HG03108 (cell line): ENCODE data around the gene PRM2.
A peak's percentile ranks its signal among the peaks of the same experiment; 100 is the strongest.

Experiments
- ATAC-seq: cut with Tn5 transposase; IDR thresholded peaks from one replicate; pipeline ENCODE4 v1.9.1; 2021; ENCODE audit warnings: moderate library complexity; ENCODE audit not compliant: unreplicated experiment

PRM2 gene, protein sequence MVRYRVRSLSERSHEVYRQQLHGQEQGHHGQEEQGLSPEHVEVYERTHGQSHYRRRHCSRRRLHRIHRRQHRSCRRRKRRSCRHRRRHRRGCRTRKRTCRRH

DNA sequence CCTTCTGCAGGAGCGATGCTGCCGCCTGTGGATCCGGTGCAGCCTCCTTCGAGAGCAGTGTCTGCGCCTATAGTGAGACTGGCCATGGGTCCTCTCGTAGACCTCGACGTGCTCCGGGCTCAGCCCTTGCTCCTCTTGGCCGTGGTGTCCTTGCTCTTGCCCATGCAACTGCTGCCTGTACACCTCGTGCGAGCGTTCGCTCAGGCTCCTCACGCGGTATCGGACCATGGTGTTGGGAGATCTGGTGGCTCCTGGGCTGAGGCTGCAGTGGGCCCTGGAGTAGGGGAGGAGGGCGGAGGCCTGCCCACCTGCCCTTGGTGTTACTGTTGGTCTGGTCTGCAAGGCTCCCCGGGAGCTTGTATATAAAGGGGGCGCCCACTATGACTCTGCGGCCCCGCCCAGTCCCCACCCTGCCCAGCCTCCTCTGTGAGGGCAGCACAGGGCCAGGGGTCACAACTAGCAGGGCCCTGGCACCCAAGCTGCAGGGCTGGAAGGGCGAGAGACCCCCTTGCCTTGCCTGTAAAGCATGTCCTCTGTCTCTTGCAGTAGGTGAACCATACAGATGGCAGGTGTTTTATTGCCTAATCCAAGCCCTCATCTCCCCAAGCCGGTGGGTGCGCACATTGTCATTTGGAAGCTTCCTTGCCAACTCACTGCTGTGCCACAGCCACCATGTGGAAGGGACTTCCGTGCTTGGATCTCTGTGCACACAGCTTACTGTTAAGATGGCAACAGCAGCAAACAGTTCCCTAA lies at the start of gene PRM2:
Gene PRM2, minus strand, starts transcription at position 338 of the 753 bp plus-strand sequence. Its CDS starts 110 bp downstream, at position 228.
- no peak for ATAC-seq

DNA sequence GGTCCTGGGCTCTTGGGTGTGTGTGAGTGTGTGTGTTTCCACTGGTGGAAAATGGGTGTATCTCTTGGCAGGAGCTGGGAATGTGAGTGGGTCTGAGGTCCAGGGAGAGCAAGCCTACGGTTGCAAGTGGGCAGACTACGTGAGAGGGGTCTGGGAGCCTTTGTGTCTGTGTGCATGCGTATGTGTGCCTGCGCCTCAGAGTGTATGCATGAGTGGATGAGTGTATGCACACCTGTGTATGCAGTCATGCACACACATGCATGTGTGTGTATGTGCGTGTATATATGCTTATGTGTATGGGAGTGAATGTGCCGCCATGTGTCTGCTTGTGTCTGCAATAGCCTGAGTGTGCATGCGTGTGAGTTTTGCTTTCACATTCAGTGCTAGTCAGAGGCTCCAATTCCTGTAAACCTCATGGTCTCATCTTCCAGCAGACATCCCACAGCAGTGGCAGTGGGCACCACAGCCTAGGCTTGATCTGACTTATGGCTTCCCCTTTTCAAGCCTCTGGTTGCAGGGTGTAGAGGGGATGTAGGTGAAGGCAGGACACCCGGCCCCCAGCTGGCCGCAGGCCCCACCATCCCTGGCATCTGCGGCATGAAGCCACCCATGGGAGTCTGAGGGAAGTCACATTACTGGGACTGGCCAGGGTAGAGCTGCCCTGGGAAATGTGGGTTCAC lies 49.3 kb upstream of the PRM2 start:
- ATAC-seq = no peak

DNA sequence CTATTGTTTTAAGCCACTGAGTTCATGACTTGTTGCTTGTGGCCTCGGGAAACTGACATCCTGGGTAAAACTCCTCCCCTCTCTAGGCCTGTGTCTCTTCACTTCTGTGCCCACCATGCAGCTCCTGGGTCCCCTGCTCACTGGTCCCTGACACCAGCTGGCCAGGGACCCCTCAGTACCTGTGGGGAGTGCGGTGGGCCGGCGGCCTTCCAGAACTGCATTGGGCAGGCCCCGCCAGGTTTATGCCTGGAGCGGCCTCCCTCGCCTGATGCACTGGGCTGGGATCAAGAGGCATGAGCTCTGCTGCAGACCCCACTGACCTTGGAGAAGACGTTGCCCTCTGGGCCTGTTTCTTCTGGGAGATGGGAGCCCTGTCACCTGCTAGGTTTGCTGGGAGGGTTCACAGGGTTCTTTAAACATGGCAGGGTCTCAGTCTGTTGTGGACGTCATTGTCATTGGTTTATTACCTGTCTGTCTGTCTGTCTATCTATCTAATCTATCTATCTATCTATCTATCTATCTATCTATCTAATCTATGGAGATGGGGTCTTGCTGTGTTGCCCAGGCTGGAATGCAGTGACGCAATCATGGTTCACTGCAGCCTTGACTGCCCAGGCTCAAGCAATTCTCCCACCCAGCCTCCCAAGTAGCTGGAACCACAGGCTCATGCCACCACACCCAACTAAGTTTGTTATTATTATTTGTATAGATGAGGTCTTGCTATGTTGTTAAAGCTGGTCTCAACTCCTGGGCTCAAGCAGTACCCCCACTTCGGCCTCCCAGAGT lies 47.5 kb upstream of the PRM2 start:
- ATAC-seq = no peak

DNA sequence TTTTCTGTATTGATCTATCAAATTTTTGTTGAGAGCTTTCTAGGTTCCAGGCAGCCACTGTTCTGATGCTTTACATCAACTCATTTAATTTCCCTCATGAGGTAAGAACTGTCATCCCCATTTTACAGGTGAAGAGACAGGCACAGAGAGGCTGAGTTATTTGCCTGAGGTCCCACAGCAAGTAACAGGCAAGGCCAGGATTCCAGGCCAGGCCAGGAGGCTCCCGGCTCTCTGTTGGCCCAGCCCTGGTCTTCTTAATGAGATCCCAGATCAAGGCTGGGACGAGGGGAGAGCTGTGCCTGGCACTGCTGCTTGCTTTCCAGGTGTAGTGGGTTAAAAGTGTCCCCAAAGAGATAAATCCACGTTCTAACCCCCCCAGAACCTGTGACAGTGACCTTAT lies 46.5 kb upstream of the PRM2 start:
- ATAC-seq = no peak

DNA sequence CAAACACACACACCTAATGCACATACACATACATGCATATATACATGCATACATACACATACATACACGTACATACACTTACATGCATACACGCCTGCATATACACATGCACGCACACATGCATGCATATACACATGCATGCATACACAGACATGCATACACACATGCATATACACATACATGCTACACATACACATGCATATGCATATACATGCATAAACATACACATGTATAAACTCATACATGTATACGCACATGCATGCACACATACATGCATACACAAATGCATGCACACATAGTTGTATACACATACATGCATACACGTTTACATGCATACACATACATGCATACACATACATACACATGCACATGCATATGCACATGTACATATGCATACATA lies 45.4 kb upstream of the PRM2 start:
- no peak for ATAC-seq

DNA sequence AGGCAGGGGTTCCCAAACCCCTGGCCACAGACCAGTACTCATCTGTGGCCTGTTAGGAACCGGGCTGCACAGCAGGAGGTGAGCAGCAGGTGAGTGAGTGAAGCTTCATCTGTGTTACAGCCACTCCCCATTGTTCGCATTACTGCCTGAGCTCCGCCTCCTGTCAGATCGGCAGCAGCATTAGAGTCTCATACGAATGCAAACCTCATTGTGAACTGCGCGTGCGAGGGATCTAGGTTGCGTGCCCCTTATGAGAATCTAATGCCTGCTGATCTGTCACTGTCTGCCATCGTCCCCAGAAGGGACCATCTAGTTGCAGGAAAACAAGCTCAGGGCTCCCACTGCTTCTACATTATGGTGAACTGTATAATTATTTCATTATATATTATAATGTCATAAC lies 43.9 kb upstream of the PRM2 start:
- ATAC-seq = no peak

DNA sequence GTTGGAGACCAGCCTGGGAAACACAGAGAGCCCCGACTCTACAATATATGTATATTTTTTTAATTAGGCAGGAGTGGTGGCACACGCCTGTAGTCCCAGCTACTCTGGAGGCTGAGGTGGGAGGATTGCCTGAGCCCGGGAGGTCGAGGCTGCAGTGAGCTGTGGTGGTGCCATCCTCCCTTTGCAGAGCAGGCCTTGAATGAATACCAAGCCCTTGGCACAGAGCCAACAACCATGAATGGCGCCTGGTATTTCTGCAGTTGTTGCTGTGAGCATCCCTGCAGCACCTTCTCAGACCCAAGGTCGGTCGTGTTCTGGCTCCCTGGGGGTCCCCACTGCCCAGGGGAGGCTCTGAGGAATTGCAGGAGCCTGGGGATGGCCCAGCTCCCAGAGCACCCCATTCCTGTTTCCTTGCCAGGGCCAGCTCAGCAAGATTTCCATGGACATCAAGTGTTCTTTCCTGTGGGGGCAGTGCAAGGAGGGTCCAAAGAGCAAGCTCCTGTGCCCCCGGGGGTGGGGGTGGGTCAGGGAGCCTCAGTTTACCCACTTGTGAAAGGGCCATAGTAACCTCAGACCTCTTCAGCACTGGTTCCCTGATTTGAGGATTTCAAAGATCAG lies 43.4 kb upstream of the PRM2 start:
- ATAC-seq = no peak

DNA sequence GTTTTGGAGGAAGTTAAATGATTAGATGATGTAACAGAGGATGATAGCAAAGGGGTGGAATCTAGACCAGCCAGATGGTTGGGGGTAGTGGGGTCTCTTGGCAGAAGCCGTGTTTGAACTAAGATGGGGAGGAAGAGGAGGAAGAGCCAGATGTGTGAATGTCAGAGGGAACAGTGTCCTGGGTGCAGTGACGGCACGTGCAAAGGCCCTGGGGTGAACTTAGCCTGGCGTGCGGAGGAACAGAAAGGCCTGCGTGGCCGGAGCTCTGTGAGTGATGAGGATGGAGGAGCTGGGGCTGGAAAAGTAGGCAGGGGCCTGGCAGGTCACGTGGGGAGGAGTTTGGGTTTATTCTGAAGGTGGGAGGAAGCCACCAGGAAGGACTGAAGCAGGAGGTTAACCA lies 42.5 kb upstream of the PRM2 start:
- no peak for ATAC-seq

DNA sequence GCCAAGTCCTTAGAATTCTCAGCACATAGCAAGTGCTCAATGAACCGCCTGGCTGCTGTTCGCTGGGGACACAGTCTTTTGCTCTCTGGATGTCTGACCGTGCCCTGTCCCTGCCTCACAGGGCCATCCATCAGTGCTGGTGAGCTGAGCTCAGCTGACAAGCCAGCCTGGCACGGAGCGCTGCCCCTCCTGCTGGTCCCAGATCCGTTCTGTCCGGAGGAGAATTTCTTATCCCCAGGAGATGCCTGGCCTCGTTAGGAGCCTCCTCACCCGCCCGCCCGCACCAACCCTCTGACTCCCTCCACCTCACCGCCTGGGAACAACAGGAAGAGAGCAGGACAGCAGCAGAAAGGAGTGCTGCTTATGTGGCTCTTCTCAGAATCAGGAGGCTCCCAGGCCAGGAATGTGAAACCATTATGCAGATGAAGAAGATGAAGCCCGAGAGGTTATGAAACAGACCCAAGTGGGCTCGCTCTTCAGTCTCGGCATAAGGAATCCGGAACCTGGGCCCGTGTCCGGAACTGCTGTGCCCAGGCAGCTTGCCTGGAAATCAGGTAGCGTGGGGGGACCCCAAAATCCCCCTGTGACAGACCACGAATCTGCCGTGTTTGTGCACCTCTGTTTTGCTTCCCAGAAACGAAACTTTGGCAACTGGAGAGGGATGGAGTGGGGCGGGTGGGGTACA lies 40.2 kb upstream of the PRM2 start:
- no peak for ATAC-seq

DNA sequence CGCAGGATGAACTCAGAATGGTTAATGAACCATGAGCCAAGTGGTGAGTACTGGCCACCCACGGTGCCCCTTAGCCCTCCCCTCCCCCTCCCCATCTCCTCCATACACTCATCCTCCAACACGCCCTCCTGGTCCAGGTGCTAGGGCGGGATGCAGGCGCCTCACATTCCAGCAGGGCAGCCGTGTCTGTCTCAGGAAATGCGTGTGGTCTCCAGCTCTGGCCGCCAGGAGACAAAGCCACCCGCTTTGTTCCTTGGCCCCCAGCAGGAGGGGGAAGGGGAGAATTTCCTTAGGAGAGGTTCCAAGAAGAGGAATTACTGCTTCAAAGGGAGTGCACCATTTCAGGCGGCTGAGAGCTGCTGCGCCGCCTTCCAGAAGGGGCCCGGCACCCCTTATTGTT lies 39.2 kb upstream of the PRM2 start:
- no peak for ATAC-seq

DNA sequence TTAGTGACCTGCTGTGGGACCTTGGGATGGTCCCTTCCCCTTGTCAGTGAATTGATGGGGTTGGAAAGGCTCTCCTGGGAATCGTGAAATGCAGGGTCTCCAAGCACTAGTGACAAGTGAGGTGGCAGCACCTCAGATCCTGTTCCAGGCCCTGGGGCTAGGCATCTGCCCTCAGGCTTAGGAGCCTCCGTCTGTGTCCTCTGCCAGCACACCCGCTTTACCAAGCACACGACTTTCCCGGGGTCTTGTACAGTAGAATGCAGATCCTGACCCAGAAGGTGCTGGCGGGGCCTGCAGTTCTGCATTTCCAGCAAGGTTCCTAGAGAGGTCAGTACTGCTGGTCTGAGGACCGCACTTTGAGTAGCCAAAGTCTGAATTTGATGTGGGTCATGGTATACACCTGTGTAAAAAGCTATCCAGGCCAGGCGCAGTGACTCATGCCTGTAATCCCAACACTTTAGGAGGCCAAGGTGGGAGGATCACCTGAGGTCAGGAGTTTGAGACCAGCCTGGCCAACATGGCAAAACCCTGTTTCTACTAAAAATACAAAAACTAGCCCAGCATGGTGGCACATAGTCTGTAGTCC lies 38.1 kb upstream of the PRM2 start:
- ATAC-seq = no peak

DNA sequence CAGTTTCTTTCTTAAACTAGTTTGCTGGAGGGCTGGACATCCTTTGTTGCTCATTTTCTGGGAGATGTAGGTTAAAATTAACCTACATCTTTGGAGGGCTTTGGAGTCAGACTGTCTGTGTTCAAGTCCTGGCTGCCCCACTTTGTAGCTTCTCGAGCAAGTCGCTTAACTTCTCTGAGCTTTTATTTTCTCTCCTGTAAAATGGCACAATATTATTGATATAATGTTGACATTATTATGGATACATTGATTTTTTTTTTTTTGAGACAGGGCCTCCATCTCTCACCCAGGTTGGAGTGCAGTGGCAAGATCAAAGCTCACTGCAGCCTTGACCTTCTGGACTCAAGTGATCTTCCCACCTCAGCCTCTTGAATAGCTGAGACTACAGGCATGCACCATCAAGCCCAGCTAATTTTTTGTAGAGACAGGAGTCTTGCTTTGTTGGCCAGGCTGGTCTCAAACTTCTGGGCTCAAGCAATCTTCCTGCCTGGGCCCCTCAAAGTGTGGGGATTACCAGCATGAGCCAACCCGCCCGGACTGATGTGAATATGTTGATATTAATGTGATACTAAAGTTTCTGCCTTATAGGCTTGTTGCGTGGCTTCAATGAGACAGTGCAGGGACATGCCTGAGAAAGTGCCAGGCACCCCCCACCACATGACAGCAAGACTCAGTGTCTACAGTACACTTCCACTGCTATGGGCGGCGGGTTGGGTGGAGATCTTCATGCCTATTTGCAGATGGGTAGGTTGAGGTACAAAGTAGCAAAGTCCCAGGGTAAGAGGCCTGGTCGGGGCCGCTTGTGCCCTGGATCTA lies 37.4 kb upstream of the PRM2 start:
- no peak for ATAC-seq

DNA sequence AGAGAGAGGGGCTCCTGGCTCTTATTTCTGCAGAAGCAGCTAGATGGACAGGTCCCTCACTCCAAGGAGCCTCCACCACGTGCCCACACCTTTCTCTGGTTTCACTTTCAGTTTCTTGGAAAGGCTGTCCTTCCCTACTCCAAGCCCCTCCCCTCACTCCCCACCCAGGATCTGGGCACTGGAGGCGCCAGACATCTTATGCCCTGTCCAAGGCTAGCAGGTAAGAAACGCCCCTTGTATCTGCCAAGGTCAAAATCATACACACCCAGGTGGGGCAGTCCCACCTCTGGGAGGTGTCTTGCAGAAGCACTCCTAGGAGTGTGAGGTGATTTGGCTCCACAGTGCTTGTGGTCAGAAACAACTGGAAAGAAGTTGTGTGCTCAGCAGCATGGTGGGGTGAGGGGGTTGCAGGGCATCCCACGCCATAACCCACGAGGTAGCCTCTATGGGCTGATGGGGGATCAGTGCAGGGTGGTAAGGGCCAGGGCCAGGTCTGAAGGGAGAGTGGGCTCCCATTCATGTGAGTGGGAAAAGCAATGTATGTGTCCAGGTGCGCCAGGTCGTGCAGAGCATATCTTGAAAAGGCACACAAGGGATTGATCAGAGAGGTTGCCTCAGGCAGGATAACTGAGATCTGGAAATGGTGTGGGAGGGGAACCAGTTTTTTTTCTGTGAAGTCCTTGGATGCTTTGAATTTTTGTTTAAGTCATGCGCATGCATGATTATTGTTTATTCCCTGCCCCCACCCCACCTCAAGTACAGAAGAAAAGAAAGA lies 36.6 kb upstream of the PRM2 start:
- no peak for ATAC-seq

DNA sequence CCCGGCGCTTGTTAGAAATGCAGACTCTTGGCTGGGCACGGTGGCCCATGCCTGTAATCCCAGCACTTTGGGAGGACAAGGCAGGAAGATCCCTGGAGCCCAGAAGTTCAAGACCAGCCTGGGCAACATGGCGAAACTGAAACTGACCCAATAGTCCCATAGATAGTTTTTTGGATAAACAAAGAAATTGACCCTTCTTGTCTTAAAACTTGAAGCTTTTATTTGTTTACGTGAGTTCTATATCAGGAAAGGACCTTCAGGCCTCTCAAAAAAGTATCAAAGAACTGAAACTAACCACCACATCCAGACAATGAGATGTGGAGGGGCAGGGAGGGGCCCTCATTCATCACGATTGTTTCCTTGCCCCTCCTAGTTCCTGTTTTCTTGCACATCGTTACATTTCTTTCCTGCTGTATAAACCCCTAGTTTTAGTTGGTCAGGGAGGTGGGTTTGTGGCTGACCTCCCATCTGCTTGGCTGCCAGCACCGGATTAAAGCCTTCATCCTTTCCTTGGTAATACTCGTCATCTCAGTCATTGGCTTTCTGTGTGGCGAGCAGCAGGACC lies 34.8 kb upstream of the PRM2 start:
- ATAC-seq = peak; percentile 31

DNA sequence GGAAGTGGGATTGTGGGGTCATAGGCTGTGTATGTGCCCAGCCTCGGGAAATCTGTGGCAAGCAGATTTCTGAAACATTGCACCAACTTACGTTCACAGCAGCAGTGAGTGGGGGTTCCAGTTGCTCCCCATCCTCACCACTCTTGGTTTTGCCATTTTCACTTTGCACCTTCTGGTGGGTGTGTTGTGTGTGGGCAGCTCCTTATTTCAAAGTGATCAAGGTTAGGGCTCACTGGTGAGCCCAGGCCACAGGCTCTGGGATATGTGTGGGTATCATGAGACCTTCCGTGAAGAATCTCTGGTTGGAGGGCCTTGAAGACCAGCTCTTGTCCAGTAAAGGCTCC lies 34.3 kb upstream of the PRM2 start:
- no peak for ATAC-seq

DNA sequence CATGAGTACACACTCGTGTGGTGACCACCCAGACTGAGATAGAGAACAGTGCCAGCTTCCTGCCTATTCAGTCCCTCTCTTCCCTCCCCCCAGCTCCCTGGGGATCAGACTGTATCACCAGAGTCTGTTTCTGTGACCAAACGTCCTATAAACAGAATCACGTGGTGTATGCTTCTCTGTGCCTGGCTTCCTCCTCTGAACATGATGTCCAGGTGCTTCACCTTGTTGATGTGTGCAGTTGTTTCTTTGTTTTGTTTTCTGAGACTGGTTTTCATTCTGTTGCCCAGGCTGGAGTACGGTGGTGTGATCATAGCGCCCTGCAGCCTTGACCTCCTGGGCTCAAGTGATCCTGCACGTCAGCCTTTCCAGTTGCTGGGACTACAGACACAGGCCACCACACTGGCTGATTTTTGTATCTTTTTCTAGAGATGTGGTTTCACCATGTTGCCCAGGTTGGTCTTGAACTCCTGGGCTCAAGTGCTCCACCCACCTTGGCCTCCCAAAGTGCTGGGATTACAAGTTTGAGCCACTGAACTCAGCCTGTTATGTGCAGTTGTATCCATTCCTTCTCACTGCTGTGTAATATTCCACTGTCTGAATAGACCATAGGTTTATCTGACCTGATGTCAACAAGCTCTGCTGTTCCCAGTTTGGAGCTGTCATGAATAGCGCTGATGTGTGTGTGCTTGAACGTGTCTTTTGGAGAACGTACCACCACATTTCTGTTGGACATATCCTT lies 33.8 kb upstream of the PRM2 start:
- peak; percentile 34 for ATAC-seq

DNA sequence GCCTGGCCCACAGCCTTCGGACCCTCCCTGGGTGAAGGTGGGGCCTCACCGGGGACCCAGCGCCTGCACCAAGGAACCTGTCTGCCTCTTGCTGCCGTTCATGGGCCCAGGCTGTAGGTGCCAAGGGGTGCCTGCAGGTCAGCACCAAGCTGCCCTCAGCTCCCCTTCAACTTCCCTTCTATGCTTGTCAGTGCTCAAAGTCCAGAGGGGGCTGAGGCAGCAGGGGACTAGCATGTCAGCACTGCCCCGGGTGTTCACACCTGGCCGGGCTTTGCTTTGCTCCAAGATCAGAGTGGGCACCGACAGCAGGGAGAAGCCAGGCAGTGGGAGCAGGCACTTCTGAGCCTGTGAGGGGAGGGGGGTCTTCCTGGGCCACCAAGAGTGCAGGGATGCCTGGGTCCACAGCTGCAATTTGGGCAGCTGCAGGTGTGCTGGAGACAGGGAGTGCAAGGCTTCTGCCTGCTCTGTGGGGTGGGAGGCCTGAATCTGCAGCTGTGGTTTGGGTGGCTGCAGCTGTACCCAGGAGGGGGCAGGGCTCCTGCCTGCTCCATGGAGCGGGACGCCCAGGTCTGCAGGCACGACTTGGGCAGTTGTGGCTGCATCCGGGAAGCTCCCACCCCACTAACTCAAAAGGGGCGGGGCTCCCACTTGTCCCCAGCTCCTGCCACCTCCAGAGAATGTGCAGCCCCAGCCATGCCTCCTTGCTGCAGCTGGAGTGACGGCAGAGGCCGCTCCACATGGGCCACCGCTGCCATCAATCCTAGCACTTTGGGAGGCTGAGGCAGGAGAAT lies 32.4 kb upstream of the PRM2 start:
- peak; percentile 28 for ATAC-seq
